GM21737 (cell line): ENCODE results near the gene MYOD1.

Experiments
- ATAC-seq: cut with Tn5 transposase; IDR thresholded peaks from one replicate; pipeline ENCODE4 v1.9.1; 2021; ENCODE audit warnings: mild to moderate bottlenecking, moderate library complexity; ENCODE audit not compliant: unreplicated experiment

Gene MYOD1

DNA sequence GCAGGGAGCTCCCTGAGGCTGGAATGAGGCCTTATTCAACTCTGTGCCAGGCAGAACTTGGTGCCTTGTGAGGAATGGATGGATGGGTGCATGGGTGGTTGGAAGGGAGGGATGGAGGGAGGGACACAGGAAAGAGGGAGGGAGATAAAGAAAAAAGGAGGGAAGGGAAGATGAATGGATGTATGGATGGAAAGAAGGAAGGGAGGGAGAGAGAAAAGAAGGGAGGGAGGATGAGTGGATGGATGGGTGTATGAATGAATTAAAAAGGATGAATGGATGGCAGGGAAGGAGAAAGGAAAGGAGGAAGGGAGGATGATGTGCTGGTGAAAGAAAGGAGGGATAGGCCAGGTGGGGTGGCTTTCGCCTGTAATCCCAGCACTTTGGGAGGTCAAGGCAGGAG is 49.8 kb downstream of the MYOD1 start:
- ATAC-seq, result no peak

DNA sequence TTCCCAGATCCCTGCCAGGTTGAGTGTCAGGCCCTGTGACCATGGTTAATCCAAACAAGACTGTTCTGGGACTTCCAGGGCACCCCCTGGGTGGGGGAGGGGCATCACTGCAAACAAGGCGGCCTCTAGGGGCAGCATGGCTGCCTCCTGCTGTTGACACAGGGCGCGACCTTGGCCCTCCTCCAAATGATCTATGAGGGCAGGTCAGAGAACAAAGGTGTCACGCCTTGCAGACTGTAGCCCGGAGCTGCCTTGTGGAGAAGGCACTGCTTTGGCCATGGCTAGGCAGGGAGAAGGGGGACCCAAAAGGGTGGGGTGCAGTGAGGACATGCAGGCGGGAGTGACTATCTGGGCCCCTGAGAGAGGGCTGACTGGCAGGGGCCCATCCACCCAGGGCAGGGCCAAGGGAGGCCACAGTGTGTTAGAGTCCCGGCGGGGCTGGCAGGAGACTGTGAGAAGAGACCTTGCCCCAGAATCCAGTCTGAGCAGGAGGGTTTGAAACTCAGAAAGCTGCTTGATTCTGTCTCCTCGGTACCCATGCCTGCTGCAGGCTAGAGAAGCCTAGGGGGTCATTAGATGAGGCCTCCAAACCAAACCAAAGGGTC is 50.8 kb downstream of the MYOD1 start:
- no peak for ATAC-seq

DNA sequence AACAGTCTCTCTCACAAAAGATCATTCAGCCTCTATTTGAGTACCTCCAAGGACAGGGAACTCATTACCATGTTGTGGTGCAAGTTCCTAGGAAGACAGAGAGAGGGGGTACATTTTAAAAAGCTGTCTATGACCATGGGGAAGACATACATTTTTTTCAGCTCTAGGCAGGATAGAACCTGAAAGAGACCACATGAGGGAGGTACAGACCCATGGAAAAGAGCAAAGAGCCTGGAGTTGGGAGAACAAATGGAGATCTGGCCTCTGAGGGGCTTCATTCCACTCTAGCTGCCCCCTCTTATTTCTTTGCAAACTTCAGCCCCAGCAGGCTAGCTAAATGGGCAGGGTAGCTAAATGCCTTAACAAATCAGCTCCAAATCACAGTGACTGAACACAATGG is 51.5 kb downstream of the MYOD1 start:
- ATAC-seq, result no peak

DNA sequence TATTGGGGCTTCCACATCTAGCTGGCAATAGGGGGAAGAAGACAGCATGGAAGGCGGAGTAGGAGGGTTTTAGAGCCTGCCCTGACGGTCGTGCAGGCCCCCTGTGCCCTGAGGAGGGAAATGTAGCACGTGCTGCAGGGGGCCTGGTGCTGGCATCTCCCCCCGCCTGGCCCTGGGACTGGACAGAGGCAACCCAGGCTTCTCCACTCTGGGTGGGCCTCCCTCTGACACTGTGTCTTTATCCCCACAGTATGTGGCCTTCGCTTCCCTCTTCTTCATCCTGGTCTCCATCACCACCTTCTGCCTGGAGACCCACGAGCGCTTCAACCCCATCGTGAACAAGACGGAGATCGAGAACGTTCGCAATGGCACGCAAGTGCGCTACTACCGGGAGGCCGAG is 52.0 kb downstream of the MYOD1 start:
- no peak for ATAC-seq
